Tibial artery (tissue), 4 donors: Measurements from ENCODE around the gene TMBIM6.
"Not testable (repeated sequence)": the region's sequence is repeated elsewhere in the genome, so short reads cannot be mapped to it uniquely, and the experiment has no call there.

Source experiments
- DNase-seq, 2 donors: peaks; one replicate each; pipeline ENCODE4 v3.0.0-alpha.2; 2019
- H3K27ac ChIP-seq, 2 donors: fragments of 200-600 bp; sonication (generic) in 1 of 2; 1 replicate in 1 of 2; 2 replicates in 1 of 2; pipeline ENCODE4 v1.5.1; 2018 to 2019; ENCODE audit warnings: mild to moderate bottlenecking in 1 of 2
- H3K27me3 ChIP-seq, 2 donors: fragments of 200-600 bp; sonication (generic) in 1 of 2; one replicate each; pipeline versions ENCODE4 v1.5.1 to v1.6.0; 2016 to 2019
- H3K36me3 ChIP-seq, 3 donors: fragments of 200-600 bp; sonication (generic) in 2 of 3; one replicate each; pipeline ENCODE4 v1.5.1; 2016 to 2019; ENCODE audit warnings: mild to moderate bottlenecking in 2 of 3
- H3K4me1 ChIP-seq, 4 donors: fragments of 200-600 bp; sonication (generic) in 2 of 4; 1 replicate in 3 of 4; 2 replicates in 1 of 4; pipeline ENCODE4 v1.5.1; 2016 to 2019
- H3K4me3 ChIP-seq, 2 donors: fragments of 200-600 bp; sonication (generic) in 1 of 2; 1 replicate in 1 of 2; 2 replicates in 1 of 2; pipeline ENCODE4 v1.5.1; 2018 to 2019; ENCODE audit warnings: mild to moderate bottlenecking in 2 of 2
- H3K9me3 ChIP-seq, 3 donors: fragments of 200-600 bp; sonication (generic) in 1 of 3; one replicate each; pipeline ENCODE4 v1.5.1; 2016 to 2019
- intact Hi-C: fragments of 100-400 bp; cut with DNase I; formaldehyde crosslinking; loops from one replicate; pipeline ENCODE4 v1.15.0; 2023; ENCODE audit warnings: low total_unique reads
- TF ChIP-seq, protein P1 (sequence below), 2 experiments: fragments of 200-600 bp in 1 of 2; fragments of 450-650 bp in 1 of 2; IDR thresholded peaks; one replicate each; pipeline ENCODE4 v1.5.1; 2017 to 2019; ENCODE audit warnings: antibody characterized with exemption in 2 of 2, mild to moderate bottlenecking in 1 of 2, moderate library complexity in 1 of 2

The TMBIM6 gene

GRCh38 chr12:49720214-49720613, 21.1 kb upstream of the TMBIM6 start:
- Histone ChIP-seq H3K27me3 (peaks cover 0 to 19% of the 10 kb centered on the region in 2 donors), H3K27ac (no peak overlapping the region), H3K4me1 (no peaks in the 10 kb centered on the region), H3K4me3 (no peak overlapping the region), H3K36me3 (no peaks in the 10 kb centered on the region), H3K9me3 (no peaks in the 10 kb centered on the region)
- intact Hi-C loops, result loop anchor here (10.0 kb wide), 1 partner anchor 425 kb away; the partner anchor contains the start of gene PRPH
- no peak for DNase-seq
- TF ChIP-seq, protein P1, sequence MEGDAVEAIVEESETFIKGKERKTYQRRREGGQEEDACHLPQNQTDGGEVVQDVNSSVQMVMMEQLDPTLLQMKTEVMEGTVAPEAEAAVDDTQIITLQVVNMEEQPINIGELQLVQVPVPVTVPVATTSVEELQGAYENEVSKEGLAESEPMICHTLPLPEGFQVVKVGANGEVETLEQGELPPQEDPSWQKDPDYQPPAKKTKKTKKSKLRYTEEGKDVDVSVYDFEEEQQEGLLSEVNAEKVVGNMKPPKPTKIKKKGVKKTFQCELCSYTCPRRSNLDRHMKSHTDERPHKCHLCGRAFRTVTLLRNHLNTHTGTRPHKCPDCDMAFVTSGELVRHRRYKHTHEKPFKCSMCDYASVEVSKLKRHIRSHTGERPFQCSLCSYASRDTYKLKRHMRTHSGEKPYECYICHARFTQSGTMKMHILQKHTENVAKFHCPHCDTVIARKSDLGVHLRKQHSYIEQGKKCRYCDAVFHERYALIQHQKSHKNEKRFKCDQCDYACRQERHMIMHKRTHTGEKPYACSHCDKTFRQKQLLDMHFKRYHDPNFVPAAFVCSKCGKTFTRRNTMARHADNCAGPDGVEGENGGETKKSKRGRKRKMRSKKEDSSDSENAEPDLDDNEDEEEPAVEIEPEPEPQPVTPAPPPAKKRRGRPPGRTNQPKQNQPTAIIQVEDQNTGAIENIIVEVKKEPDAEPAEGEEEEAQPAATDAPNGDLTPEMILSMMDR (IDR thresholded peaks at IDR 0.05), result no peak

- peaks cover 0 to 13% of the 10 kb centered on the region in 2 donors for H3K27me3 ChIP-seq
- H3K4me1 ChIP-seq, H3K4me3 ChIP-seq, H3K27ac ChIP-seq, H3K9me3 ChIP-seq, H3K36me3 ChIP-seq, DNase-seq: not testable (repeated sequence)
- intact Hi-C loops, result loop anchor here (10.0 kb wide), 1 partner anchor 427 kb away; the partner anchor contains the start of gene PRPH
Observed at GRCh38 chr12:49721355-49721754, 20.0 kb upstream of the TMBIM6 start.

GRCh38 chr12:49728446-49728845, 12.9 kb upstream of the TMBIM6 start:
- DNase-seq, result no peak
- Histone ChIP-seq H3K4me1 (no peaks in the 10 kb centered on the region), H3K4me3 (no peak overlapping the region), H3K27me3 (peaks cover 0 to 16% of the 10 kb centered on the region in 2 donors), H3K27ac (no peak overlapping the region), H3K36me3 (no peaks in the 10 kb centered on the region), H3K9me3 (no peaks in the 10 kb centered on the region)
- TF ChIP-seq, protein P1 (IDR thresholded peaks at IDR 0.05), result no peak
- intact Hi-C loops, result loop anchor here (10.0 kb wide), 1 partner anchor 434 kb away; the partner anchor contains the start of gene PRPH

GRCh38 chr12:49730050-49730449, 11.3 kb upstream of the TMBIM6 start:
- H3K36me3 ChIP-seq, result no peaks in the 10 kb centered on the region
- intact Hi-C loops, result no loop called here

DNA sequence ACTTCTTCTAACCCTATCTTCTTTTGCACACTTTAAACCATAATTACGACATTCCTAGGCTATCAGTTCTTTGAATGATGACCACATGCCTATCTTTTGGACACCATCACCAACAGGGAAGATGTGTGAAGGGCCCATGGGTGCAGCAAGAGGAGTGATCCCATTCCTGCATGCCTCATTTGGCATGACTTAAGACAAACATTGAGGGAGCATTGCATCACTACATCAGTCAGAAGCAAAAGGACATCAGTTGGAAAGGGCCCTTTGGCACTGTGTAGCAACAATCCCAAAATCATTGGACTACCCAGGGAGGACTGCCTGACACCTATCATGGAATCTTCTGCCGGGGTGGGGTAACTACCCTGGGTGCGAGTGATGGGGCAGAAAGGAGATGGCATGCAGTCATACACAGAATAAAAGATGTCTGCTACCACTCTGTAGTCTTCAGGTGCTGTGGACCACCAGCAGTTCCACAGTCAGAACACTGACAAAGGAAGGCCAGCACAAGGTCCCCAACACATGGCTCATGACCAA, 10.7 kb upstream of the TMBIM6 start:
- Histone ChIP-seq H3K27me3 (peaks cover 0 to 2% of the 10 kb centered on the region in 2 donors), H3K36me3 (no peaks in the 10 kb centered on the region), H3K4me1 (no peaks in the 10 kb centered on the region), H3K27ac (no peak overlapping the region), H3K4me3 (no peak overlapping the region), H3K9me3 (no peaks in the 10 kb centered on the region)
- intact Hi-C loops, result no loop called here
- TF ChIP-seq, protein P1 (IDR thresholded peaks at IDR 0.05), result no peak
- DNase-seq, result no peak

More at GRCh38 chr12:49730050-49730449, 11.3 kb upstream of the TMBIM6 start:
- Histone ChIP-seq H3K4me3 (no peak overlapping the region), H3K27ac (no peak overlapping the region), H3K9me3 (no peaks in the 10 kb centered on the region), H3K4me1 (no peaks in the 10 kb centered on the region), H3K27me3 (peaks cover 0 to 6% of the 10 kb centered on the region in 2 donors)
- TF ChIP-seq, protein P1 (IDR thresholded peaks at IDR 0.05), result no peak
- DNase-seq, result no peak

GRCh38 chr12:49733219-49734017, 7.9 kb upstream of the TMBIM6 start:
- no peaks in the 10 kb centered on the region for H3K36me3 ChIP-seq
- H3K27me3 ChIP-seq, result no peaks in the 10 kb centered on the region
- DNase-seq, result no peak
- H3K4me1 ChIP-seq, result no peaks in the 10 kb centered on the region
- H3K27ac ChIP-seq, result no peak overlapping the region
- no peaks in the 10 kb centered on the region for H3K9me3 ChIP-seq
- intact Hi-C loops, result no loop called here
- no peak overlapping the region for H3K4me3 ChIP-seq
- TF ChIP-seq, protein P1 (IDR thresholded peaks at IDR 0.05), result no peak

DNA sequence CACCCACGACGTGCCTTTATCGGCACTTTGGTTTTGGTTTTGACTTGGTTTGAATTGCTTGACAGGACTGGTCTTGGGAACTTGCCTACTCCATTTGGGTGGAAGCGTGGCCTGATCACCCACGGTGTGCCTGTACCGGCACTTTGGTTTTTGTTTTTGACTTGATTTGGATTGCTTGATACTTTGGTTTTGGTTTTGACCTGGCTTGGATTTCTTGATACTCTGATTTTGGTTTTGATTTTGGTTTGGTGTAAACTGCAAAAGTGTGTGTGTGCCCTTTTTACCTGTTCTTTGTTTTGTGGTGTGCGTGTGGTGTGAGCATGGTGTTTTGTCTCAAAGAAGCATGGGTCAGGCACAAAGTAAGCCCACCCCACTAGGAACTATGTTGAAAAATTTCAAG, 6.5 kb upstream of the TMBIM6 start:
- H3K4me3 ChIP-seq, H3K9me3 ChIP-seq, DNase-seq, intact Hi-C loops, H3K27ac ChIP-seq, H3K27me3 ChIP-seq, H3K4me1 ChIP-seq, H3K36me3 ChIP-seq: not testable (repeated sequence)

DNA sequence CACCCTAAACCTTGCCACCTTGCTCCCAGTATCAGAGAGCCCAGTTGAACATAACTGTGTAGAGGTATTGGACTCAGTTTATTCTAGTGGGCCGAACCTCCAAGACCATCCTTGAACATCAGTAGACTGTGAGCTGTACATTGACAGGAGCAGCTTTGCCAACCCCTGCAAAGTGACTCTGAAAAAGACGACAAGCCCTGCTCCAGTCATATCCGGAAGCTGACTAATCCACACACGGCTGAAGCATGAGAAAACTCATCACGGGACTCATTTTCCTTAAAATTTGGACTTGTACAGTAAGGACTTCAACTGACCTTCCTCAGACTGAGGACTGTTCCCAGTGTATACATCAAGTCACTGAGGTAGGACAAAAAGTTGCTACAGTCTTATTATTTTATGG, 2.6 kb upstream of the TMBIM6 start:
- DNase-seq, H3K27me3 ChIP-seq, H3K4me3 ChIP-seq, H3K27ac ChIP-seq, H3K9me3 ChIP-seq, intact Hi-C loops, H3K36me3 ChIP-seq: not testable (repeated sequence)
- H3K4me1 ChIP-seq, result peaks cover 0 to 17% (median 15%) of the 10 kb centered on the region in 4 donors

- H3K27ac ChIP-seq, result peak overlapping the region in 1 of 2 donors; percentile 91
- H3K4me3 ChIP-seq, DNase-seq, H3K27me3 ChIP-seq, H3K36me3 ChIP-seq, H3K9me3 ChIP-seq: not testable (repeated sequence)
- peaks cover 0 to 32% (median 31%) of the 10 kb centered on the region in 4 donors for H3K4me1 ChIP-seq
- intact Hi-C loops, result loop anchor here (5.0 to 10.0 kb wide), 2 partner anchors 95 to 373 kb away; partner anchors contain the start of gene SPATS2
Observed at GRCh38 chr12:49740277-49740676, 1.1 kb upstream of the TMBIM6 start.
